Pancreas (tissue), 10 donors: ENCODE data around the gene C2orf72. TPM values are rescaled to one million over a fixed set of nuclear protein-coding genes. Genes with fewer than 3 reads are reported as not detected.
A peak's percentile ranks its signal among the peaks of the same experiment; 100 is the strongest.

Experiments
- ATAC-seq, 4 donors: fragments of 200-7000 bp; cut with Tn5 transposase; one replicate each; pipeline versions ENCODE4 v1.8.0 to v1.9.1; 2020; ENCODE audit warnings: mild to moderate bottlenecking in 4 of 4, moderate library complexity in 4 of 4
- DNase-seq, 6 donors: peaks; one replicate each; pipeline ENCODE4 v3.0.0-alpha.2; 2020
- FAIRE-seq: peaks from 2 replicates; lab custom pipeline; 2012; peaks lifted over from hg19 to GRCh38; lab: Jason Lieb, UNC
- H3K27ac ChIP-seq, 4 donors: fragments of 200-600 bp; sonication (generic); 1 replicate in 3 of 4; 2 replicates in 1 of 4; pipeline versions ENCODE4 v1.5.0 to v1.8.0; 2020
- H3K27me3 ChIP-seq, 4 donors: fragments of 200-600 bp; one replicate each; pipeline ENCODE4 v1.8.0; 2021
- H3K36me3 ChIP-seq, 3 donors: fragments of 200-600 bp; sonication (generic) in 1 of 3; one replicate each; pipeline versions ENCODE4 v1.5.0 to v1.8.0; 2020 to 2021
- H3K4me1 ChIP-seq, 3 donors: fragments of 200-600 bp; one replicate each; pipeline ENCODE4 v1.8.0; 2021
- H3K4me3 ChIP-seq, 4 donors: fragments of 200-600 bp; sonication (generic) in 2 of 4; one replicate each; pipeline versions ENCODE4 v1.5.0 to v1.8.0; 2020 to 2021
- H3K9me3 ChIP-seq, 4 donors: fragments of 200-600 bp; one replicate each; pipeline ENCODE4 v1.8.0; 2021
- CTCF ChIP-seq, 4 donors: fragments of 200-600 bp; sonication (generic) in 3 of 4; IDR thresholded peaks; one replicate each; pipeline versions ENCODE4 v1.5.0 to v1.8.0; 2021; ENCODE audit warnings: antibody characterized with exemption in 4 of 4
- WGBS, 2 donors: extraction: QIAGEN DNeasy Blood & Tissue Kit; methylation state at CpG; one replicate each; pipeline ENCODE4 v1.1.7; 2013; 5-methylcytosine and 5-hydroxymethylcytosine counted together
- intact Hi-C, 3 donors: fragments of 100-400 bp; cut with DNase I; formaldehyde crosslinking; loops; one replicate each; pipeline versions ENCODE4 v1.11.1 to v1.14.2; 2022
- polyA plus RNA-seq, 2 donors: library from polyadenylated mRNA; stranded (reverse); fragments of 200-250 nt; gene quantifications; one replicate each; pipeline ENCODE4 v1.2.3, GENCODE V29; 2013
- total RNA-seq, 6 donors: library from RNA; stranded (reverse); fragmentation: NEBNext Ultra II Directional in 4 of 6; extraction: Animal tissue kit (Norgen Biotek cat#: 25700) in 4 of 6; gene quantifications; one replicate each; pipeline versions ENCODE4 v1.2.1 to v1.2.4, GENCODE V29; 2021 to 2023
- donor health status: healthy with polysubstance abuse.
- donor health status: DM: no; HTN: no; CAD: no; lungs with moderate emphysema.
- donor health status: DM: no; HTN: no; CAD: no.
- donor health status: control.
- donor health status: control.
- donor health status: Bipolar disorder and iron deficiency.
- donor health status: DM: yes; HTN: yes; CAD: no.
- donor health status: DM: no; HTN: no; CAD: no.
- donor health status: DM: no; HTN: no; CAD: no.
- donor health status: DM: yes; HTN: yes; CAD: no.

The C2orf72 gene
- total and polyA plus RNA-seq, 8 donors = 5.3 to 31.2 (median 9.7) TPM

GRCh38 chr2:230991598-230991997 is 45.7 kb upstream of the C2orf72 start:
- no peak overlapping the region for H3K27ac ChIP-seq
- H3K4me3 ChIP-seq = no peak overlapping the region
- FAIRE-seq (no peak), DNase-seq (peak in 1 of 6 donors; percentile 43), ATAC-seq (no peak)
- no peaks in the 10 kb centered on the region for H3K36me3 ChIP-seq
- no peaks in the 10 kb centered on the region for H3K4me1 ChIP-seq
- no peak for TF ChIP-seq CTCF (IDR thresholded peaks at IDR 0.05)
- 66 to 72% methylated on average over 7 of the region's 7 CpGs for WGBS, 2 donors
- H3K27me3 ChIP-seq = peaks cover 0 to 6% (median 2%) of the 10 kb centered on the region in 4 donors
- no peaks in the 10 kb centered on the region for H3K9me3 ChIP-seq
- intact Hi-C loops = loop anchor here in 1 of 3 donors (5.0 kb wide), 1 partner anchor 164 kb away; no protein-coding TSS in a partner anchor

- H3K4me3 ChIP-seq = no peak within 1 kb of the TSS
- FAIRE-seq = no peak
- no peaks in the 10 kb centered on the region for H3K4me1 ChIP-seq
- no peak within 1 kb of the TSS for H3K27ac ChIP-seq
- no peak for ATAC-seq
- no peak for TF ChIP-seq CTCF (IDR thresholded peaks at IDR 0.05)
- peaks cover 0 to under 1% (median 0%) of the 10 kb centered on the region in 4 donors for H3K27me3 ChIP-seq
- no peaks in the 10 kb centered on the region for H3K9me3 ChIP-seq
- no peak for DNase-seq
- 89 to 97% methylated on average over 7 to 9 of the region's 9 CpGs for WGBS, 2 donors
- H3K36me3 ChIP-seq = no peaks in the 10 kb centered on the region
- intact Hi-C loops = no loop called here
Measured at GRCh38 chr2:230995821-230996220, 41.5 kb upstream of the C2orf72 start, which contains the start of gene SPATA3. Gene SPATA3 (plus strand): TSS chr2:230996121. CDS start chr2:230996234, 113 bp downstream.

GRCh38 chr2:230996661-230997060 is 40.7 kb upstream of the C2orf72 start:
- H3K36me3 ChIP-seq = no peaks in the 10 kb centered on the region
- no peak for ATAC-seq
- no peak overlapping the region for H3K27ac ChIP-seq
- no peaks in the 10 kb centered on the region for H3K9me3 ChIP-seq
- H3K4me1 ChIP-seq = no peaks in the 10 kb centered on the region
- intact Hi-C loops = no loop called here
- DNase-seq = no peak
- TF ChIP-seq CTCF (IDR thresholded peaks at IDR 0.05) = no peak
- no peaks in the 10 kb centered on the region for H3K27me3 ChIP-seq
- no peak overlapping the region for H3K4me3 ChIP-seq
- no peak for FAIRE-seq

GRCh38 chr2:230998882-230999281 is 38.4 kb upstream of the C2orf72 start:
- Histone ChIP-seq H3K36me3 (no peaks in the 10 kb centered on the region), H3K4me3 (no peak overlapping the region), H3K27ac (no peak overlapping the region), H3K4me1 (no peaks in the 10 kb centered on the region), H3K27me3 (no peaks in the 10 kb centered on the region), H3K9me3 (no peaks in the 10 kb centered on the region)
- DNase-seq = no peak
- no peak for TF ChIP-seq CTCF (IDR thresholded peaks at IDR 0.05)
- WGBS, 2 donors = 57 to 81% methylated on average over 2 of the region's 2 CpGs
- intact Hi-C loops = no loop called here
- no peak for ATAC-seq
- no peak for FAIRE-seq

- WGBS, 2 donors = 38 to 51% methylated on average over 4 of the region's 4 CpGs
- Histone ChIP-seq H3K36me3 (no peaks in the 10 kb centered on the region), H3K9me3 (no peaks in the 10 kb centered on the region), H3K27me3 (no peaks in the 10 kb centered on the region), H3K4me3 (no peak overlapping the region), H3K4me1 (no peaks in the 10 kb centered on the region), H3K27ac (no peak overlapping the region)
- intact Hi-C loops = no loop called here
- no peak for DNase-seq
- FAIRE-seq = no peak
- ATAC-seq = peak in 2 of 4 donors; percentile 31 to 45
- no peak for TF ChIP-seq CTCF (IDR thresholded peaks at IDR 0.05)
Measured at GRCh38 chr2:230999477-230999876, 37.8 kb upstream of the C2orf72 start.
